ENCODE measurements around the gene RB1. TPM values are rescaled to one million over a fixed set of nuclear protein-coding genes. Genes with fewer than 3 reads are reported as not detected.
A peak's percentile ranks its signal among the peaks of the same experiment; 100 is the strongest.
"Not testable (repeated sequence)": the region's sequence is repeated elsewhere in the genome, so short reads cannot be mapped to it uniquely, and the experiment has no call there.

Gene RB1
- total RNA-seq, 4 donors from 2014 or later = 18.2 to 79.2 (median 22.7) TPM

DNA sequence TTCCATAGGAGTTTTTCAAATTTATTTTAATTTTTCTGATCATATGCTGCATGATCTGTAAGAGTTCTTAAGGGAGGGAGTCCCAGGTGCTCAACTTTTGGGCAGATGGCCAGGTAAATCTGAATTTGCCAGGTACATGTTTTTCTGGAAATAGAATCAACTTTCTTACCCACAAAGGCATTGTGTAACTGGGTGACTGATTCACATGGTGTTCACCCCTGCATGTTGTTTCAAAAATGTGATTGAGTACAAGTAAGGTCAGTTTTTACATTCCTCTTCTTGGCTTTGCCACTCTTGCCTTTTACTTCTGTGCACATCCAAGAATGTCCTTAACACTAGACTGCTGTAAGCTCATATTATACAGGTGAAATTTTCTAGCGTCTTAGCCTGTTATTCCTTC lies 30.4 kb downstream of the RB1 start:
- Histone ChIP-seq H3K4me1 (no peaks in the 10 kb centered on the region), H3K4me3 (no peak overlapping the region), H3K27me3 (no peaks in the 10 kb centered on the region), H3K27ac (no peak overlapping the region), H3K9me3 (no peaks in the 10 kb centered on the region), H3K36me3 (peaks cover 0 to 2% (median 0%) of the 10 kb centered on the region in 3 donors)
- no peak for DNase-seq
- TF ChIP-seq, protein P1, sequence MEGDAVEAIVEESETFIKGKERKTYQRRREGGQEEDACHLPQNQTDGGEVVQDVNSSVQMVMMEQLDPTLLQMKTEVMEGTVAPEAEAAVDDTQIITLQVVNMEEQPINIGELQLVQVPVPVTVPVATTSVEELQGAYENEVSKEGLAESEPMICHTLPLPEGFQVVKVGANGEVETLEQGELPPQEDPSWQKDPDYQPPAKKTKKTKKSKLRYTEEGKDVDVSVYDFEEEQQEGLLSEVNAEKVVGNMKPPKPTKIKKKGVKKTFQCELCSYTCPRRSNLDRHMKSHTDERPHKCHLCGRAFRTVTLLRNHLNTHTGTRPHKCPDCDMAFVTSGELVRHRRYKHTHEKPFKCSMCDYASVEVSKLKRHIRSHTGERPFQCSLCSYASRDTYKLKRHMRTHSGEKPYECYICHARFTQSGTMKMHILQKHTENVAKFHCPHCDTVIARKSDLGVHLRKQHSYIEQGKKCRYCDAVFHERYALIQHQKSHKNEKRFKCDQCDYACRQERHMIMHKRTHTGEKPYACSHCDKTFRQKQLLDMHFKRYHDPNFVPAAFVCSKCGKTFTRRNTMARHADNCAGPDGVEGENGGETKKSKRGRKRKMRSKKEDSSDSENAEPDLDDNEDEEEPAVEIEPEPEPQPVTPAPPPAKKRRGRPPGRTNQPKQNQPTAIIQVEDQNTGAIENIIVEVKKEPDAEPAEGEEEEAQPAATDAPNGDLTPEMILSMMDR (IDR thresholded peaks at IDR 0.05) = no peak
- TF ChIP-seq POLR2A (IDR thresholded peaks at IDR 0.05) = no peak

DNA sequence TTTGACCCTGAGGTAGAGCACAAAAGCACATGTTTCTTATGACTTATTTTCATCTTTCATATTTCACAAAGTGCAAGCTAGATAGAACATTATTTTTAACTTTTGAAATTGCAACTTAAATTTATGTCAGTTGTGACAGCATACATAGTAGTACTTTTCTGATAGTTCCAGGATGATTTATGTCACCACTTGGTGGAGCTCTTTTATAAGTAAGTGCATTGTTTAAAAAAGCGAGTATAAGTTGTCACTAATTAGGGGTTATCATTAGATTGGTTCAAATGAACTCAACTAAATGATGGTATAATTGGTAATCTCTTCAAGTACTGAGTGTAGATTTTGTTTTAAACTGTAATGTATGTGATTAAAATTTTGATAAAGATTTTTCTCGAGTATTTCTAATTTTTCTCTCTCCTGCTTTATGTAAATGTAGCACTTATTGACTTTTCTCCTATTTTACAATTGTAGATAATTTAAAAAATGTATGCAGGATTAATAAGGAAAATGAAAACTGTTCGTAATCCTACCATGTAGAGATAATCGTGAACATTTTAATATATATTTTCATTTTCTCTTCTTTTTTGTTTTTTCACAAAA lies 31.1 kb downstream of the RB1 start:
- H3K9me3 ChIP-seq = no peaks in the 10 kb centered on the region
- no peak overlapping the region for H3K4me3 ChIP-seq
- no peak for DNase-seq
- no peak overlapping the region for H3K27ac ChIP-seq
- TF ChIP-seq POLR2A (IDR thresholded peaks at IDR 0.05) = no peak
- TF ChIP-seq, protein P1 (IDR thresholded peaks at IDR 0.05) = peak; percentile 32 to 74 (median 57)
- H3K27me3 ChIP-seq = no peaks in the 10 kb centered on the region
- no peaks in the 10 kb centered on the region for H3K4me1 ChIP-seq
- peaks cover 0 to 9% (median 0%) of the 10 kb centered on the region in 3 donors for H3K36me3 ChIP-seq

DNA sequence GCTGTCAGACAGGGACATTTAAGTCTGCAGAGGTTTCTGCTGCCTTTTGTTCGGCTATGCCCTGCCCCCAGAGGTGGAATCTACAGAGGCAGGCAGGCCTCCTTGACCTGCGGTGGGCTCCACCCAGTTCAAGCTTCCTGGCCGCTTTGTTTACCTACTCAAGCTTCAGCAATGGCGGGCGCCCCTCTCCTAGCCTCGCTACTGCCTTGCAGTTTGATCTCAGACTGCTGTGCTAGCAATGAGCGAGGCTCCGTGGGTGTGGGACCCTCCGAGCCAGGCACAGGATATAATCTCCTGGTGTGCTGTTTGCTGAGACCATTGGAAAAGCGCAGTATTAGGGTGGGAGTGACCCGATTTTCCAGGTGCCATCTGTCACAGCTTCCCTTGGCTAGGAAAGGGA lies 35.6 kb downstream of the RB1 start:
- H3K36me3 ChIP-seq, H3K9me3 ChIP-seq, H3K4me3 ChIP-seq, H3K27me3 ChIP-seq, DNase-seq, H3K27ac ChIP-seq, H3K4me1 ChIP-seq: not testable (repeated sequence)

DNA sequence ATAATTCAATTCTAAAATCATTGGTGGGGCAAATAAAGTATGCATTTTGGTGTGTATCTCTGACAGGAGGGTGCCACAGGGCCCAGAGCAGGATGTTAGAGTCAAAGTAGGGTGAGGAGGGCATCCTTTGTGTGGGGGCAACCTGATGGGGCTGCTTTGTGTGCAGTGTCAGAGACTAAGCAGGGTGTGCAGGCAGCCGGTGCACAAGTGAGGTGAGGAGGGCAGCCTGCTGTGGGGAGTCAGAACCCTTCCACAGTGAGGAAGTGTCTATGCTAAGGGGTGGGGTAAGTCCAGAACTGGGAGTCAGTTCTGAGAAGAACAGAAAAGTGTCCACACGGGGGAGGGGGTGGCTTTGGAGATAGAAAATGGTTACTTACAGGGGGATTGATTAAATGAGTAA lies 40.7 kb downstream of the RB1 start:
- H3K4me3 ChIP-seq = no peak overlapping the region
- no peaks in the 10 kb centered on the region for H3K27me3 ChIP-seq
- no peak for DNase-seq
- H3K4me1 ChIP-seq = no peaks in the 10 kb centered on the region
- TF ChIP-seq, protein P1 (IDR thresholded peaks at IDR 0.05) = no peak
- no peak for TF ChIP-seq POLR2A (IDR thresholded peaks at IDR 0.05)
- H3K9me3 ChIP-seq = no peaks in the 10 kb centered on the region
- no peak overlapping the region for H3K27ac ChIP-seq
- peaks cover 0 to 6% (median 0%) of the 10 kb centered on the region in 3 donors for H3K36me3 ChIP-seq

DNA sequence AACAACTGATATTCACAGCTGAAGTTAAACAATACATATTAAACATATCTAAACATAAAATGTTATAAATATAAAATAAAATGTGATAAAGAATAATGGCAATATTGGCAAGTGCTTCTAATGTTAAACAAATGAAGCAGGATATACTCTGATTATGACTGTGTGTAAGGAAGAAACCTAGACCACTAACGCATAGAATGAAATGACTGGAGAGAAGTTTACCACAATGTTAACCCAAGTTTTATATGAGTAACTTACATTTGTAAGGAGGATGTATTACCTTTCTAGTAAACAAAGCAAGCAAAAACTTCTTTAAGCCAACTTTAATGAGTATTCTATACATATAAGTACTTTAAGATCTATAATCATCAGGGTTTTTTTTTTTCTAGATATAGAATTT lies 43.0 kb downstream of the RB1 start:
- H3K27ac ChIP-seq = no peak overlapping the region
- peaks cover 0 to 16% (median 0%) of the 10 kb centered on the region in 3 donors for H3K36me3 ChIP-seq
- no peaks in the 10 kb centered on the region for H3K4me1 ChIP-seq
- no peak for DNase-seq
- no peak for TF ChIP-seq POLR2A (IDR thresholded peaks at IDR 0.05)
- TF ChIP-seq, protein P1 (IDR thresholded peaks at IDR 0.05) = no peak
- no peak overlapping the region for H3K4me3 ChIP-seq
- H3K27me3 ChIP-seq = no peaks in the 10 kb centered on the region
- H3K9me3 ChIP-seq = no peaks in the 10 kb centered on the region

DNA sequence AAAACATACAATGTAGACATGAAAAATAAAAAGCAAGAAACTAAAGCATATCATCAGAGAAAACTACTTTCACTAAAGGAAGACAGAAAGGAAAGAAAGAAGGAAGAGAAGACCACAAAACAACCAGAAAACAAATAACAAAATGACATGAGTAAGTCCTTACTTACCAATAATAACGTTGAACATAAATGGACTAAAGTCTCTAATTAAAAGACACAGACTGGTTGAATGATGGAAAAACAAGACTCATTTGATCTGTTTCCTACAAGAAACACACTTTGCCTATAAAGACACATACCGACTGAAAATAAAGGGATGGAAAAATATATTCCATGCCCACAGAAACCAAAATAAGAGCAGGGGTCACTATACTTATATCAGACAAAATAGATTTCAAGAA lies 46.0 kb downstream of the RB1 start:
- peaks cover 0 to 16% (median 0%) of the 10 kb centered on the region in 3 donors for H3K36me3 ChIP-seq
- no peak for DNase-seq
- TF ChIP-seq, protein P1 (IDR thresholded peaks at IDR 0.05) = no peak
- no peak for TF ChIP-seq POLR2A (IDR thresholded peaks at IDR 0.05)
- H3K27me3 ChIP-seq = no peaks in the 10 kb centered on the region
- H3K4me1 ChIP-seq = no peaks in the 10 kb centered on the region
- no peak overlapping the region for H3K27ac ChIP-seq
- no peak overlapping the region for H3K4me3 ChIP-seq
- no peaks in the 10 kb centered on the region for H3K9me3 ChIP-seq

Data from Peyer's patch (tissue), 4 donors.